ENCODE results near the gene WNK2.
"Not testable (repeated sequence)": the region's sequence is repeated elsewhere in the genome, so short reads cannot be mapped to it uniquely, and the experiment has no call there.

The WNK2 gene

GRCh38 chr9:93345643-93346230 lies 161.8 kb downstream of the WNK2 start:
- no peak for TF ChIP-seq MAX (IDR thresholded peaks at IDR 0.05; ENCODE audit: low read depth, low read length)
- no peak for TF ChIP-seq MYC (IDR thresholded peaks at IDR 0.05; ENCODE audit: low read depth, low read length)
- TF ChIP-seq POLR2A (IDR thresholded peaks at IDR 0.05; ENCODE audit: extremely low read depth, insufficient read length), result no peak
- TF ChIP-seq CTCF (IDR thresholded peaks at IDR 0.05; ENCODE audit: low read depth, low read length), result no peak
- H3K4me3 ChIP-seq (ENCODE audit: low read depth, low read length), result no peak overlapping the region
- no peak for DNase-seq (ENCODE audit: low read depth)

GRCh38 chr9:93346231-93347112 lies 162.5 kb downstream of the WNK2 start:
- DNase-seq (ENCODE audit: low read depth), result no peak
- H3K4me3 ChIP-seq (ENCODE audit: low read depth, low read length), result no peak overlapping the region
- TF ChIP-seq MYC (IDR thresholded peaks at IDR 0.05; ENCODE audit: low read depth, low read length) (no peak), MAX (IDR thresholded peaks at IDR 0.05; ENCODE audit: low read depth, low read length) (no peak)

- not testable (repeated sequence) for H3K4me3 ChIP-seq (ENCODE audit: low read depth, low read length); DNase-seq (ENCODE audit: low read depth)
These were observed 163.5 kb downstream of the WNK2 start for GRCh38 chr9:93347371-93347975.

- not testable (repeated sequence) for DNase-seq (ENCODE audit: low read depth); H3K4me3 ChIP-seq (ENCODE audit: low read depth, low read length)
These were observed 169.7 kb downstream of the WNK2 start for GRCh38 chr9:93353413-93354310.

GRCh38 chr9:93354451-93354850 lies 170.5 kb downstream of the WNK2 start:
- H3K4me3 ChIP-seq (ENCODE audit: low read depth, low read length), result no peak overlapping the region
- no peak for DNase-seq (ENCODE audit: low read depth)
- no peak for TF ChIP-seq POLR2A (IDR thresholded peaks at IDR 0.05; ENCODE audit: extremely low read depth, insufficient read length)
- TF ChIP-seq MAX (IDR thresholded peaks at IDR 0.05; ENCODE audit: low read depth, low read length), result no peak
- TF ChIP-seq MYC (IDR thresholded peaks at IDR 0.05; ENCODE audit: low read depth, low read length), result no peak
- TF ChIP-seq CTCF (IDR thresholded peaks at IDR 0.05; ENCODE audit: low read depth, low read length), result no peak

- TF ChIP-seq MYC (IDR thresholded peaks at IDR 0.05; ENCODE audit: low read depth, low read length) (no peak), MAX (IDR thresholded peaks at IDR 0.05; ENCODE audit: low read depth, low read length) (no peak), POLR2A (IDR thresholded peaks at IDR 0.05; ENCODE audit: extremely low read depth, insufficient read length) (no peak), CTCF (IDR thresholded peaks at IDR 0.05; ENCODE audit: low read depth, low read length) (no peak)
- no peak overlapping the region for H3K4me3 ChIP-seq (ENCODE audit: low read depth, low read length)
- no peak for DNase-seq (ENCODE audit: low read depth)
These were observed 171.9 kb downstream of the WNK2 start for GRCh38 chr9:93355827-93356226.

- peak; percentile 13 for DNase-seq (ENCODE audit: low read depth)
- H3K4me3 ChIP-seq (ENCODE audit: low read depth, low read length), result no peak overlapping the region
- TF ChIP-seq MAX (IDR thresholded peaks at IDR 0.05; ENCODE audit: low read depth, low read length) (no peak), MYC (IDR thresholded peaks at IDR 0.05; ENCODE audit: low read depth, low read length) (no peak), POLR2A (IDR thresholded peaks at IDR 0.05; ENCODE audit: extremely low read depth, insufficient read length) (no peak), CTCF (IDR thresholded peaks at IDR 0.05; ENCODE audit: low read depth, low read length) (no peak)
These were observed 173.7 kb downstream of the WNK2 start for GRCh38 chr9:93357649-93358048.

GRCh38 chr9:93359907-93360306 lies 176.0 kb downstream of the WNK2 start:
- not testable (repeated sequence) for H3K4me3 ChIP-seq (ENCODE audit: low read depth, low read length); DNase-seq (ENCODE audit: low read depth)
